MM.1S (cell line): ENCODE results near the gene VPREB1.

ENCODE experiments used
- DNase-seq: peaks from one replicate; pipeline ENCODE4 v3.0.0-alpha.2; 2015
- H2AFZ ChIP-seq: fragments of 300-600 bp; sonication (generic); 2 replicates; pipeline ENCODE4 v1.6.0; 2016; ENCODE audit warnings: antibody characterized with exemption, low read length
- H3F3A ChIP-seq: fragments of 300-600 bp; sonication (generic); 2 replicates; pipeline ENCODE4 v1.6.1; 2016; ENCODE audit warnings: mild to moderate bottlenecking, antibody characterized with exemption, low read length, moderate library complexity, mixed read lengths; ENCODE audit not compliant: insufficient read depth
- H3K27ac ChIP-seq: fragments of 300-600 bp; sonication (generic); 2 replicates; pipeline ENCODE4 v1.5.1; 2016; ENCODE audit warnings: mild to moderate bottlenecking, low read length
- H3K27me3 ChIP-seq: fragments of 300-600 bp; sonication (generic); replicated peaks from 2 replicates; pipeline ENCODE4 v1.6.0; 2016; ENCODE audit warnings: low read length; ENCODE audit not compliant: insufficient read depth
- H3K36me3 ChIP-seq: fragments of 300-600 bp; sonication (generic); replicated peaks from 2 replicates; pipeline ENCODE4 v1.6.1; 2016; ENCODE audit warnings: mild to moderate bottlenecking, low read length, mixed read lengths; ENCODE audit not compliant: insufficient read depth
- H3K4me1 ChIP-seq: fragments of 300-600 bp; sonication (generic); 2 replicates; pipeline ENCODE4 v1.6.1; 2016; ENCODE audit warnings: low read length, mixed read lengths
- H3K4me2 ChIP-seq: fragments of 300-600 bp; sonication (generic); 2 replicates; pipeline ENCODE4 v1.6.0; 2016; ENCODE audit warnings: low read depth, low read length
- H3K4me3 ChIP-seq: fragments of 300-600 bp; sonication (generic); 2 replicates; pipeline ENCODE4 v1.5.1; 2016; ENCODE audit warnings: low read length, mixed read lengths
- H3K79me2 ChIP-seq: fragments of 300-600 bp; sonication (generic); 2 replicates; pipeline ENCODE4 v1.6.1; 2016; ENCODE audit warnings: mixed run types, low read length, mixed read lengths
- H3K9ac ChIP-seq: fragments of 300-600 bp; sonication (generic); 2 replicates; pipeline ENCODE4 v1.6.1; 2016; ENCODE audit warnings: low read length, mixed read lengths
- H3K9me2 ChIP-seq: fragments of 300-600 bp; sonication (generic); replicated peaks from 2 replicates; pipeline ENCODE4 v1.6.1; 2016; ENCODE audit warnings: mild to moderate bottlenecking, low read length, mixed read lengths; ENCODE audit not compliant: insufficient read depth
- H3K9me3 ChIP-seq: fragments of 300-600 bp; sonication (generic); replicated peaks from 2 replicates; pipeline ENCODE4 v1.6.1; 2016; ENCODE audit warnings: mild to moderate bottlenecking, low read length, mixed read lengths; ENCODE audit not compliant: insufficient read depth
- H4K20me1 ChIP-seq: fragments of 300-600 bp; sonication (generic); 2 replicates; pipeline ENCODE4 v1.6.1; 2016; ENCODE audit warnings: mild to moderate bottlenecking, low read length, moderate library complexity, mixed read lengths; ENCODE audit not compliant: insufficient read depth
- EZH2 ChIP-seq: fragments of 300-600 bp; sonication (generic); optimal IDR thresholded peaks from 2 replicates; pipeline ENCODE3; 2017; ENCODE audit warnings: low read depth, mild to moderate bottlenecking, antibody characterized with exemption, low read length, mixed read lengths
- EZH2phosphoT487 ChIP-seq: fragments of 300-600 bp; sonication (generic); IDR thresholded peaks from 2 replicates; pipeline ENCODE4 v1.6.1; 2018; ENCODE audit warnings: antibody characterized with exemption, low read length
- TF ChIP-seq, protein P1 (sequence below): fragments of 300-600 bp; sonication (generic); IDR thresholded peaks from 2 replicates; pipeline ENCODE4 v1.5.1; 2016; ENCODE audit warnings: antibody characterized with exemption, low read length, mixed read lengths

Gene VPREB1

DNA sequence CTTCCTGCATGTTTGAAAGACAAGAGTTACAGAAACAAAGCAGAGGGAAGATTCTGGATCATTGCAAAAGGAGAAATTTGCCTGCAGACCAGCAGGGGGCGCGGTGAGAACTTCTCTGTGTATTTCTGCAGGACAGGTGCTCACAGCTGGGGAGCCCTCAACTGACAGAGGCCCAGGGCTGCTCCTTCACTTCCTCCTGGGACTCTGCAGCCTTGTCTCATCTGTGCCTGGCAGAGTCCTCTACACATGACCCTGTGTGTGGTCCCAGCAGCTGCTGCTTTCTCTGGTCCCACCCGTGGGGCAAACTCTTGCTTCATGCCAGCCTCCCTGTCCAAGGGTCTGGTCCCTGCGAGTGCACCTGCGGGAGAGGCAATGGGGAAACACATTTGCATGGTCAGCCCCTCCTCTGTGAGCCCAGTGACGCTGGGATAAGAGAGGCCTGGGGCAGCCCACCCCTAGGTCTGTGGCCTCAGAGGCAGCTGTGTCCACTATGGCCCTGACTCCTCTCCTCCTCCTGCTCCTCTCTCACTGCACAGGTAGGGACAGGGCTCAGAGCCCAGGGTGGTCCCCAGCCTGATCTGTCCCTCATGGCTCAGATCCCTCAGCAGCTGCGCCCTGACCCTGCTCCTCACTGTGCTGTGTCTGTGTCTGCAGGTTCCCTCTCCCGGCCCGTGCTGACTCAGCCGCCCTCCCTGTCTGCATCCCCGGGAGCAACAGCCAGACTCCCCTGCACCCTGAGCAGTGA, 43.2 kb upstream of the VPREB1 start:
- H3F3A ChIP-seq, result peaks cover 27% of the 10 kb centered on the region
- peak; percentile 90 for DNase-seq
- peak overlapping the region; percentile 42 for H2AFZ ChIP-seq
- peak overlapping the region; percentile 61 for H3K9ac ChIP-seq
- no peaks in the 10 kb centered on the region for H4K20me1 ChIP-seq
- TF ChIP-seq EZH2 (no peak), EZH2phosphoT487 (no peak)
- TF ChIP-seq, protein P1, sequence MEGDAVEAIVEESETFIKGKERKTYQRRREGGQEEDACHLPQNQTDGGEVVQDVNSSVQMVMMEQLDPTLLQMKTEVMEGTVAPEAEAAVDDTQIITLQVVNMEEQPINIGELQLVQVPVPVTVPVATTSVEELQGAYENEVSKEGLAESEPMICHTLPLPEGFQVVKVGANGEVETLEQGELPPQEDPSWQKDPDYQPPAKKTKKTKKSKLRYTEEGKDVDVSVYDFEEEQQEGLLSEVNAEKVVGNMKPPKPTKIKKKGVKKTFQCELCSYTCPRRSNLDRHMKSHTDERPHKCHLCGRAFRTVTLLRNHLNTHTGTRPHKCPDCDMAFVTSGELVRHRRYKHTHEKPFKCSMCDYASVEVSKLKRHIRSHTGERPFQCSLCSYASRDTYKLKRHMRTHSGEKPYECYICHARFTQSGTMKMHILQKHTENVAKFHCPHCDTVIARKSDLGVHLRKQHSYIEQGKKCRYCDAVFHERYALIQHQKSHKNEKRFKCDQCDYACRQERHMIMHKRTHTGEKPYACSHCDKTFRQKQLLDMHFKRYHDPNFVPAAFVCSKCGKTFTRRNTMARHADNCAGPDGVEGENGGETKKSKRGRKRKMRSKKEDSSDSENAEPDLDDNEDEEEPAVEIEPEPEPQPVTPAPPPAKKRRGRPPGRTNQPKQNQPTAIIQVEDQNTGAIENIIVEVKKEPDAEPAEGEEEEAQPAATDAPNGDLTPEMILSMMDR, result peak; percentile 88
- H3K4me3 ChIP-seq, result peak overlapping the region; percentile 11; the same call in 1 of the 2 replicates
- H3K27me3 ChIP-seq, result no peaks in the 10 kb centered on the region
- H3K4me2 ChIP-seq, result peak overlapping the region; percentile 73
- no peaks in the 10 kb centered on the region for H3K9me2 ChIP-seq
- peak overlapping the region; percentile 93 for H3K27ac ChIP-seq
- H3K36me3 ChIP-seq, result no peaks in the 10 kb centered on the region
- H3K79me2 ChIP-seq, result peaks cover 9% of the 10 kb centered on the region; the same call in 1 of the 2 replicates
- H3K9me3 ChIP-seq, result no peaks in the 10 kb centered on the region
- peaks cover 45% of the 10 kb centered on the region for H3K4me1 ChIP-seq

DNA sequence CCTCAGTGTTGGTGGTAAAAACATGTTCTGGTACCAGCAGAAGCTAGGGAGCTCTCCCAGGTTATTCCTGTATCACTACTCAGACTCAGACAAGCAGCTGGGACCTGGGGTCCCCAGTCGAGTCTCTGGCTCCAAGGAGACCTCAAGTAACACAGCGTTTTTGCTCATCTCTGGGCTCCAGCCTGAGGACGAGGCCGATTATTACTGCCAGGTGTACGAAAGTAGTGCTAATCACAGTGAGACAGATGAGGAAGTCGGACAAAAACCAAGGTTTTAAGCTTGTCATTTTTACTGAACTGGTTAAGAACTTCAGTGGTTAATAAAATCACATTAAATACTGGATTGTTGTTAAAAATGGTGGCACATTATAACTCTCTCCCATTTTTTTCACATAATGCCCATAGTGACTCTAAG, 42.6 kb upstream of the VPREB1 start:
- Histone ChIP-seq H3K4me2 (peak overlapping the region; percentile 73), H2AFZ (peak overlapping the region; percentile 42), H3K79me2 (peaks cover 4% of the 10 kb centered on the region; the same call in 1 of the 2 replicates), H3K9me3 (no peaks in the 10 kb centered on the region), H3K9me2 (no peaks in the 10 kb centered on the region), H3K27me3 (no peaks in the 10 kb centered on the region), H3F3A (peaks cover 22% of the 10 kb centered on the region), H3K36me3 (no peaks in the 10 kb centered on the region), H3K9ac (peak overlapping the region; percentile 61), H4K20me1 (no peaks in the 10 kb centered on the region), H3K4me3 (peak overlapping the region; percentile 11; the same call in 1 of the 2 replicates), H3K4me1 (peaks cover 44% of the 10 kb centered on the region), H3K27ac (peak overlapping the region; percentile 93)
- TF ChIP-seq EZH2phosphoT487 (no peak), EZH2 (no peak)
- TF ChIP-seq, protein P1, result no peak
- peak; percentile 84 for DNase-seq

DNA sequence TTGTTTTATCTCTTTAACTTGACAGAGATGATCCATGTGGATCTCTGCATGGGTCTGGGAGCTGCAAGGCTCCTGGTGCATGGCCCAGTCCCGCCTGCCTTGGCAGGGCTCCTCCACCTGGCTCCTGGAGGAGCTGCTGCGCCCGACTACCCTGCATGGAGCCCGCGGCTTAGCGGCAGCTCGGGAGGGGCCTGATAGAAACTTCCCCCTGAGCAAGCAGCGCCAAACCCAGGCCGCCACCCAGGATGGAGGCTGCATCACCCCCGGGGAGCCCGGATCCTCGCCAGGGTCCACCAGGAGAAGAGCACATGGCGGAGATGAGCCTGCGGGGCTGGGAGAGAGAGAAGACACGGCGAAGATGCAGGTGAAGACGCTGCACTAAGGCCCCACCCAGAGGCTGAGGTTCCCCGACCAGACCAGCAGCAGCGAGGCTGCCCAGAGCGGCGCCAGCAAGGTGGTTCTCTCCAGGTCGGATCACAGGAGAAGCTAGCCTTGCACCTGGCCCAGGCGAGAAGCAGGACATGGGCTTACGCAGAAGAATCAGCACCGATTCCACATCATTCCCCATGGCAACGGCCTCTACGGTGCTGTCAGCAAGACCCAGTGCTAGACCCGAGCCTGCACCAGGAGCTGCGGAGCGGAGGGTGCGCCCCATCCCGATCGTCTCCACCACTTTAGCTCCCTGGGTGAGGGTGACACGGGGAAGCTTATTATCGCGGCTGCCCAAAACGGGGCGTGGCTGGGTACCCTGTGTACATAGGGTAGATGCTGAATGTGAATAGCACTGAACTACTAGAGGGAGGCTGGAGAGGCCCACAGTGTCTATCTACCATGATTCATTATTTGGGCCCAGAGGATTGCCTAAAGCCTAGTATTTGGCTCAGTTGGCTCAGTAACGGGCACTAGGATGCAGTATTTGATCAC, 41.3 kb upstream of the VPREB1 start:
- H4K20me1 ChIP-seq, result no peaks in the 10 kb centered on the region
- H3K79me2 ChIP-seq, result no peaks in the 10 kb centered on the region
- H3K9me3 ChIP-seq, result no peaks in the 10 kb centered on the region
- no peak overlapping the region for H2AFZ ChIP-seq
- H3K9me2 ChIP-seq, result no peaks in the 10 kb centered on the region
- no peak for TF ChIP-seq EZH2
- TF ChIP-seq EZH2phosphoT487, result no peak
- TF ChIP-seq, protein P1, result no peak
- no peak overlapping the region for H3K4me3 ChIP-seq
- H3K27ac ChIP-seq, result no peak overlapping the region
- DNase-seq, result no peak
- H3K27me3 ChIP-seq, result no peaks in the 10 kb centered on the region
- H3K9ac ChIP-seq, result no peak overlapping the region
- peaks cover 22% of the 10 kb centered on the region for H3F3A ChIP-seq
- no peak overlapping the region for H3K4me2 ChIP-seq
- peaks cover 48% of the 10 kb centered on the region for H3K4me1 ChIP-seq
- no peaks in the 10 kb centered on the region for H3K36me3 ChIP-seq
